GM12878 (cell line): ENCODE measurements around the gene CRIM1. TPM values are rescaled to one million over a fixed set of nuclear protein-coding genes. Genes with fewer than 3 reads are reported as not detected.

Experiments used
- ATAC-seq: fragments of 200-7000 bp; cut with Tn5 transposase; 3 replicates; pipeline ENCODE4 v1.9.1; 2020; ENCODE audit warnings: mild to moderate bottlenecking, moderate library complexity
- BruUV-seq: library from RNA; stranded (reverse); fragments of 400-500 nt; replicated peaks from 2 replicates; lab custom pipeline; 2021; lab: Mats Ljungman, UMichigan
- CTCF ChIA-PET: fragments of 300-600 bp; sonication (Branson Sonifier 250); formaldehyde crosslinking; extraction: SDS; loops from one replicate; lab custom pipeline; 2021; ENCODE audit warnings: inconsistent platforms; lab: Yijun Ruan, JAX
- POLR2A ChIA-PET: fragments of 350-600 bp; formaldehyde crosslinking; extraction: SDS; loops from one replicate; lab custom pipeline; 2021; ENCODE audit warnings: inconsistent platforms; lab: Charles Lee
- RAD21 ChIA-PET: fragments of 300-600 bp; sonication (Branson Sonifier 250); formaldehyde crosslinking; loops from one replicate; lab custom pipeline; 2023; ENCODE audit warnings: antibody characterized with exemption; ENCODE audit not compliant: unreplicated experiment; lab: Charles Lee
- SMC1A ChIA-PET: fragments of 300-600 bp; sonication (Branson Sonifier 250); formaldehyde crosslinking; loops from one replicate; lab custom pipeline; 2023; ENCODE audit not compliant: unreplicated experiment, uncharacterized antibody; lab: Charles Lee
- DNase-seq: peaks from one replicate; pipeline ENCODE4 v3.0.0-alpha.2; 2011; ENCODE audit warnings: low read depth, low spot score
- FAIRE-seq: peaks from 3 replicates; lab custom pipeline; 2011; peaks lifted over from hg19 to GRCh38; lab: Jason Lieb, UNC
- H2AFZ ChIP-seq: 2 replicates; pipeline ENCODE4 v1.6.0; 2011; ENCODE audit warnings: low read depth, low read length, control low read depth; ENCODE audit not compliant: control insufficient read depth
- H3K27ac ChIP-seq: 2 replicates; pipeline ENCODE4 v1.5.1; 2011; ENCODE audit warnings: control low read depth; ENCODE audit not compliant: control insufficient read depth, insufficient read depth
- H3K27me3 ChIP-seq, 2 experiments: replicated peaks in 1 of 2; 2 replicates each; pipeline versions ENCODE4 v1.6.0 to v1.6.1; 2011; ENCODE audit warnings: low read length in 1 of 2; ENCODE audit not compliant: control insufficient read depth in 2 of 2, insufficient read depth in 2 of 2
- H3K36me3 ChIP-seq, 2 experiments: 2 replicates each; pipeline ENCODE4 v1.5.1; 2011; ENCODE audit warnings: low read length in 1 of 2; ENCODE audit not compliant: control insufficient read depth in 2 of 2, insufficient read depth in 2 of 2
- H3K4me1 ChIP-seq: 2 replicates; pipeline ENCODE4 v1.6.1; 2011; ENCODE audit warnings: mild to moderate bottlenecking, low read length, moderate library complexity, mixed read lengths; ENCODE audit not compliant: control insufficient read depth, insufficient read depth
- H3K4me2 ChIP-seq: 2 replicates; pipeline ENCODE4 v1.6.0; 2011; ENCODE audit warnings: control low read depth; ENCODE audit not compliant: control insufficient read depth, insufficient read depth
- H3K4me3 ChIP-seq: fragments of 200-600 bp; sonication (generic); 2 replicates; pipeline ENCODE4 v1.5.1; 2016
- H3K79me2 ChIP-seq: 2 replicates; pipeline ENCODE4 v1.6.0; 2011; ENCODE audit warnings: low read length; ENCODE audit not compliant: control insufficient read depth, insufficient read depth
- H3K9ac ChIP-seq: 2 replicates; pipeline ENCODE4 v1.8.0; 2011; ENCODE audit warnings: low read length, control low read depth, mixed read lengths; ENCODE audit not compliant: control insufficient read depth, insufficient read depth
- H3K9me3 ChIP-seq: replicated peaks from 3 replicates; pipeline ENCODE4 v1.5.1; 2011; ENCODE audit warnings: mild to moderate bottlenecking, low read length; ENCODE audit not compliant: control insufficient read depth, insufficient read depth
- H4K20me1 ChIP-seq: 2 replicates; pipeline ENCODE4 v1.6.0; 2011; ENCODE audit not compliant: control insufficient read depth, insufficient read depth
- BCL11A ChIP-seq: IDR thresholded peaks from 2 replicates; pipeline ENCODE4 v1.6.1; 2011; ENCODE audit warnings: low read depth, low read length
- BMI1 ChIP-seq: fragments of 450-650 bp; IDR thresholded peaks from 2 replicates; pipeline ENCODE4 v1.6.1; 2016; ENCODE audit warnings: mild to moderate bottlenecking, moderate library complexity, borderline replicate concordance
- CBFB ChIP-seq: IDR thresholded peaks from 2 replicates; pipeline ENCODE4 v1.6.1; 2016; ENCODE audit warnings: antibody characterized with exemption, low read depth
- CBX3 ChIP-seq: fragments of 200-600 bp; sonication (generic); IDR thresholded peaks from 2 replicates; pipeline ENCODE4 v1.6.1; 2016; ENCODE audit warnings: low read depth, borderline replicate concordance
- CHD4 ChIP-seq: fragments of 200-600 bp; sonication (generic); IDR thresholded peaks from 2 replicates; pipeline ENCODE4 v1.6.1; 2016; ENCODE audit warnings: mild to moderate bottlenecking
- EED ChIP-seq: sonication (generic); IDR thresholded peaks from 2 replicates; pipeline ENCODE4 v1.6.1; 2016; ENCODE audit warnings: antibody characterized with exemption, low read depth
- MEF2B ChIP-seq: fragments of 450-650 bp; IDR thresholded peaks from 2 replicates; pipeline ENCODE4 v1.6.1; 2018; ENCODE audit warnings: mild to moderate bottlenecking, moderate library complexity; ENCODE audit not compliant: partially characterized antibody, poor library complexity, severe bottlenecking
- NFIC ChIP-seq: IDR thresholded peaks from 2 replicates; pipeline ENCODE4 v1.6.1; 2012; ENCODE audit warnings: low read depth, mild to moderate bottlenecking, inconsistent platforms, low read length, moderate library complexity
- NFXL1 ChIP-seq: fragments of 450-650 bp; IDR thresholded peaks from 2 replicates; pipeline ENCODE4 v1.6.1; 2017; ENCODE audit warnings: antibody characterized with exemption, mild to moderate bottlenecking, borderline replicate concordance
- POLR2AphosphoS2 ChIP-seq: IDR thresholded peaks from 2 replicates; pipeline ENCODE4 v1.6.1; 2011; ENCODE audit warnings: low read depth, mild to moderate bottlenecking, low read length, improper control_type of control experiment, moderate library complexity
- RB1 ChIP-seq: fragments of 450-650 bp; formaldehyde crosslinking; IDR thresholded peaks from 2 replicates; pipeline ENCODE4 v1.6.1; 2017; ENCODE audit warnings: mild to moderate bottlenecking, borderline replicate concordance
- SREBF1 ChIP-seq: IDR thresholded peaks from 2 replicates; pipeline ENCODE4 v1.6.1; 2012; ENCODE audit warnings: mild to moderate bottlenecking, low read length
- TAF1 ChIP-seq: IDR thresholded peaks from 2 replicates; pipeline ENCODE4 v1.6.1; 2011; ENCODE audit warnings: mild to moderate bottlenecking, low read depth, low read length, borderline replicate concordance
- WGBS: methylation state at CpG from one replicate; pipeline ENCODE4 v1.1.6; 2016; ENCODE audit warnings: low lambda C conversion rate; ENCODE audit not compliant: insufficient replicate concordance, insufficient coverage; ENCODE audit errors: missing lambda C conversion rate; 5-methylcytosine and 5-hydroxymethylcytosine counted together
- in situ Hi-C: fragments of 300-500 bp; cut with MboI; formaldehyde crosslinking; loops from 9 replicates; pipeline ENCODE4 v1.14.3; 2018; ENCODE audit warnings: mixed read lengths
- intact Hi-C: fragments of 100-400 bp; cut with micrococcal nuclease; formaldehyde crosslinking; loops from one replicate; pipeline ENCODE4 v1.14.2; 2022; ENCODE audit not compliant: unreplicated experiment
- polyA plus RNA-seq, 11 experiments: library from polyadenylated mRNA; depleted of rRNA in 4 of 11; unstranded in 6 of 11; stranded (reverse) in 5 of 11; fragments of >200 nt; fragmentation: Nextera tagmentation in 4 of 11; fragmentation: Illumina TruSeq in 1 of 11; extraction: Ambion mirVana in 4 of 11; extraction: Trizol in 1 of 11; gene quantifications; 1 replicate in 1 of 11; 2 replicates in 10 of 11; pipeline versions ENCODE4 v1.2.1 to v1.2.3, GENCODE V29; 2011 to 2016; ENCODE audit warnings: inconsistent platforms in 2 of 11, missing spikeins in 2 of 11, low read depth in 1 of 11
- total RNA-seq, 4 experiments: library from RNA; depleted of rRNA in 3 of 4; stranded (reverse); fragments of >200 nt in 3 of 4; fragmentation: Illumina TruSeq in 1 of 4; extraction: Trizol in 1 of 4; gene quantifications; 2 replicates each; pipeline versions ENCODE4 v1.2.1 to v1.2.3, GENCODE V29; 2013 to 2021

CRIM1 gene
- total and polyA plus RNA-seq, 10 of the 15 experiments (the other 5 are each of a cell fraction or from before 2014, with no cell fraction given) = 0.42 to 7.4 (median 3.1) TPM

DNA sequence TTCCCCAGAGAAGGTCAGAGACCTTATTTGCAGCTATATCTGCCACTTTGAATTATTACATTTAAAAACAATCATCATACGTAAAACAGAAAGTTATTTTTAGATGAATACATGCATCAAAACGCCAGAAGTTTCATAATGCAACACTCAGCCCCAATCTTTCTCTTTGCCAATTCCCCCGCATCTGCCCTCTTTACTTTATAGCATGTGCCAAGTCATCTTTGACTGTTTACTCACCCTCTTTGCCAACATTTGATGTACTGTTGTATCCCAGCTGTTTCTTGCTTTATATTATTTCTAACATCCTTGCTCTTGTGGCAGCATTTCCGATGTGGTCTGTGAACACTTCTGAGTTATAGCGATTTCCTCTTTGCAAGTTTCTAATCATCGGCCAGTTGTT lies 86.2 kb downstream of the CRIM1 start:
- in situ Hi-C loops (no loop called here), intact Hi-C loops (no loop called here)
- no peak overlapping the region for H2AFZ ChIP-seq
- H3K27ac ChIP-seq = no peak overlapping the region
- H3K4me2 ChIP-seq = no peak overlapping the region
- BruUV-seq = no TSS peak
- H3K9ac ChIP-seq = no peak overlapping the region
- ChIA-PET RAD21 (no interaction called here), SMC1A (no interaction called here), CTCF (interaction anchor here (1.4 kb wide), 1 partner anchor 14 kb away, joined by 4 read pairs; no protein-coding TSS in a partner anchor)
- no peak overlapping the region for H3K4me3 ChIP-seq
- no peaks in the 10 kb centered on the region for H3K9me3 ChIP-seq
- H4K20me1 ChIP-seq = no peaks in the 10 kb centered on the region
- no peak for DNase-seq
- no peaks in the 10 kb centered on the region for H3K4me1 ChIP-seq
- no peaks in the 10 kb centered on the region for H3K27me3 ChIP-seq
- no peak for ATAC-seq
- WGBS = 9% methylated on average over 6 of the region's 6 CpGs
- TF ChIP-seq CHD4 (no peak), NFXL1 (no peak), BCL11A (no peak), POLR2AphosphoS2 (no peak), EED (no peak), RB1 (no peak), TAF1 (no peak), NFIC (no peak), MEF2B (no peak), SREBF1 (no peak), CBFB (no peak), CBX3 (no peak), BMI1 (no peak)
- TF ChIP-seq, all 136 proteins: peak for 0
- Histone ChIP-seq H3K36me3 (no peaks in the 10 kb centered on the region), H3K79me2 (no peaks in the 10 kb centered on the region)
- no peak for FAIRE-seq
- POLR2A ChIA-PET = no interaction called here
